GM20431 (cell line): ENCODE data around the gene ITGAL.

Source experiments
- in situ Hi-C: fragments of 300-500 bp; cut with MseI, MboI; formaldehyde crosslinking; loops from one replicate; pipeline ENCODE4 v1.15.0; 2020; ENCODE audit warnings: low sequenced_read_pairs; ENCODE audit not compliant: unreplicated experiment

ITGAL gene

GRCh38 chr16:30558789-30559377 is 86.3 kb downstream of the ITGAL start:
- in situ Hi-C loops, result no loop called here

DNA sequence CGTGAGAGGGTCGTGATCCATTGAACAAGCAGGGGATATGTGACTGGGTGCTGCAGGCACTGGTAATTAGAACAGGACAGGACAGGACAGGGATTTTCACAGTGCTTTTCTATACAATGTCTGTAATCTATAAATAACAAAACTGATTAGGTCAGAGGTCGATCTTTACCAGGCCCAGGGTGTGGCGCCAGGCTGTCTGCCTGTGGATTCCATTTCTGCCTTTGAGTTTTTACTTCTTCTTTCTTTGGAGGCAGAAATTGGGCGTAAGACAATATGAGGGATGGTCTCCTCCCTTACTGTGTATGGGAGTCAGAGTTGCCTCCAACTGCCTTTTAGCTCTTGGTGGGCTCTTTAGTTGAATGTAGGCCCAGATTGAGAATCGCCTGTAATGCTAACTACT is 87.1 kb downstream of the ITGAL start:
- in situ Hi-C loops, result no loop called here

DNA sequence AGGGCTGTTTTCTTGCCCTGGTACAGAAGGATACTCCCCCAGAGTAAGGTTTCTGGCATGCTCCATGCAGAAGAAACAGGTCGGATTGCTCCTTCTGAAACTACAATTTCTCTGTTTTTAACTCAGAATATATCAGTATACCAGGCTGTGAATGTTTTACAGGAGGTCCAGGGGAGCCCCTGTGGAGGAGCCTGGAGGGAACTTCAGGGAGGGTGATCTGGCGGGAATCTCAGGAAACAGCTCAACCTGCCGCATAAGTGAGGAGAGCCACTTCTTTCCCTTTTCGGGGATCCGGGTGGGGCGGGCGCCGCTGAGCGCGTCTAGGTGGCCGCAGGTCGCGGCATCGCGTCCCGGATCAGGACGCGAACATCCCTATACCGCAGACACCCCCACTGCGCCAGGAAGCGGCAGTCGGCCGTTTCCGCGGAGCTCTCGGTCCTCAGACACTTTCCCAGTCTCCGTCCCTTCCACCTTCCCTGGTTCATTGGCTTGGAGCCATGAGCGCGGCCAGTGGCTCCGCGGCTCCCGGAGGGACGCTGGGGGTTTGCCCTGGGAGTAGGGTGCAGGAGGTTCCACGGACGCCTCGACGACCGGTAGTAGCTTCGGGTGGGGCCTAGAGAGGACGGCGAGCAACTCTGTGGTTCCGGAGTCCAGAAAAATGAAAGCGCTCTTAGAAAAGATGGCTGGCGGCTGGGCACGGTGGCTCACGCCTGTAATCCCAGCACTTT is 88.7 kb downstream of the ITGAL start:
- in situ Hi-C loops, result no loop called here

- in situ Hi-C loops, result no loop called here
Observed at GRCh38 chr16:30562021-30562420, 89.5 kb downstream of the ITGAL start.

DNA sequence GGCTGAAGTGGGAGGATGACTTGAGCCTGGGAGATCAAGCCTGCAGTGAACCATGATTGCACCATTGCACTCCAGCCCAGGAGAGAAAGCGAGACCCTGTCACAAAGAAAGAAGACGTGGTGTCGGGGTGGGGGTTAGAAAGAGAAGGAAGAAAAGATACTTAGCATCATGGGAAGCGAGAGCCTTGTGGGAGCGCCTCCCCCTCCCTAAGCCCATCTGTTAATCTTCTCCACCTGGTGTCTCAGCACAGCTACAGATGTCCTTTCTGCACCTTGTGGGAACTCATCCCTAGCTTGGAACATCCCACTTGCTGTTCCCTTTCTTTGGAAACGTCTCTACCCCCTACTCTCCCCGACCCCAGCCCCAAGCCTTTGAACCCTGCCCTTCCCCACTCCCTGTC is 93.0 kb downstream of the ITGAL start:
- in situ Hi-C loops, result no loop called here

DNA sequence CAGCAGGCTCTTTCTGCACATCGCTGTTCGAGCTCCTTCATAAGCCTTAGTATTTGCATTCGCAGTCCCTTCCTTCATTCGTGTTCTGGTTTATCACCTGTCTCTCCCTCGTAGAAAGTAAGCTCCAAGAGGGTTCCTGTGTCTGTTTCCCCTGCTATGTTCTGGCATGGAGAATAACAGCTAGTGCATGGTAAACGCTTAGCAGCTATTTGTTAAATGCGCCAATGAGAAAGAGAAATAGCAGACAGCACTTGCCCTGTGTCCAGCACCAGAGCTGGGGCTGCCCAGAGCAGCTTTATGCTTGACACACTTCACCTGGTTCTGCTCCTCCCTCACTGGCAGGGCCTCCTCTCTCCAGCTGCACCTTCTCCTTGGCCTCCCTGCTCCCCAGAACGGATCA is 93.4 kb downstream of the ITGAL start:
- in situ Hi-C loops, result no loop called here

GRCh38 chr16:30566531-30566930 is 94.0 kb downstream of the ITGAL start:
- in situ Hi-C loops, result no loop called here

DNA sequence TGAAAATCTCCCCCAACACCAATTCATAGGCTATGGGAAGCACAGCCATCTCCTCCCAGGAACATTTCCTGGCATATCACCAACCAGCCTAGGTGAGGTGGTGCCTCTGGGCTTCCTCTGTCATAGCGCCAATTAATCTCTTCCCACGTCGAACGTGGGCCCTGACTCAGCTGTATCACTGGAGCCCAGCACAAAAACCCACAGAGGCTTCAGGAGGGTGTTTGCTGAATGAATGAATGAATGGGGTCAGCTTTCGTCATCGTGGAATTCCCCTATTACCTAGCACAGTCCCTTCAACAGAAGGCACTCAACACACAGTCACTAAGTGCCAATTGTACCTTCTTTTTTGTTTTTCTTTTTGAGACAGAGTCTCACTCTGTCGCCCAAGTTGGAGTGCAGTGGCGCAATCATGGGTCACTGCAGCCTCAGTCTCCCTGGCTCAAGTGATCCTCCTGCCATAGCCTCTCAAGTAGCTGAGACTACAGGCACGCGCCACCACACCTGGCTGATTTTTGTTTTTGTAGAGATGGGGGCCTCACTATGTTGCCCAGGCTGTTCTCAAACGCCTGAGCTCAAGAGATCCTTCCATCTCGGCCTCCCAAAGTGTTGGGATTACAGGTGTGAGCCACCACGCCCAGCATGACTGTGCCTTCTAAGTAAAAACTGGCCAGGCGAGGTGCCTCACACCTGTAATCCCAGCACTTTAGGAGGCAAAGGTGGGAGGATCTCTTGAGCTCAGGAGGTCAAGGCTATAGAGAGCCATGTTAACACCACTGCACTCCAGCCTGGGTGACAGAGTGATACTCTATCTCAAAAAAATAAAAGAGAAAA is 94.8 kb downstream of the ITGAL start:
- in situ Hi-C loops, result no loop called here

DNA sequence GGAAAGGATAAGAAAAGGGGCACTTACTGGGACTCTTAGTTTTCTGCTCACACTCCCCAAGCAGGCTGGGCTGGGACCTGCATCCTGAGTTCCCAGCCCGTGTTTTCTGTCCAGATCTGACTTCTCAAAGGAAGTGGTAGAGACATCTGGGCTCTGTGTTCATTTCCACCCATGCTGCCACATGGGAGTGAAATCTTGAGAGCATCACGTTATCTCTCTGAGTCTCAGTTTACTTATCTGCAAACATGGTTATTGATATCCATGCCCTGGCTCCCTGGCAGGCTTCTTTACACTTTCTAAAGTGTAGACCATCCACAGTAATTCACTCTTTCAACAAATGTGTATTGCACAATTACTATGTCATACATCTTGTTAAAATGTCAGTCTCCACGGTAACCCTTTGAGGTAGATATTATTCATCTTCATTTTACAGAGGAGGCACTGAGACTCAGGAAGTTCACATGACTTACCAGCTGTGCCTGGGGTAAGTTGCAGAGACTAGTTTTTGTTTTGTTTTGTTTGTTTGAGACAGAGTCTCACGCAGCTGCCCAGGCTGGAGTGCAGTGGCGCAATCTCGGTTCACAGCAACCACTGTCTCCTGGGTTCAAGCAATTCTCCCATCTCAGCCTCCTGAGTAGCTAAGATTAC is 95.6 kb downstream of the ITGAL start:
- in situ Hi-C loops, result no loop called here

DNA sequence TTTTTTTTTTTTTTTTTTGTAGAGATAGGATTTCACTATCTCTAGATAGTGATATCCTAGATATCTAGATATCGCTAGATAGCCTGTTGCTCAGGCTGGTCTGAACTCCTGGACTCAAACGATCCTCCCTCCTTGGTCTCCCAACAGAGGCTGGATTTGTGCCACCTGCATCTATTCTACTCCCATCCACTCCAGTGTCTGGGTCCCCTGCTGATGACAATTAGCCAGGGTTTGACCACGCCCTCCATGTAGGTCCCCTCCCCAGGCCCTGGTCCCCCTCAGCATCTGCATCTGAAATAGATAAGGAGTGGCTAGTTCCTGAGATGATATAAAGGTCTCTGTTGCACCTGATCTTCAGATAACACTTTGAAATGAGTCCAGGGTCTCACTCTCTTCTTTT is 96.7 kb downstream of the ITGAL start:
- in situ Hi-C loops, result no loop called here

- in situ Hi-C loops, result no loop called here
Observed at GRCh38 chr16:30569746-30570635, 97.4 kb downstream of the ITGAL start.

GRCh38 chr16:30570636-30571444 is 98.3 kb downstream of the ITGAL start:
- in situ Hi-C loops, result no loop called here

- in situ Hi-C loops, result no loop called here
Observed at GRCh38 chr16:30571445-30572322, 99.1 kb downstream of the ITGAL start, which contains the start of gene ZNF688. Gene ZNF688, minus strand, starts transcription at chr16:30571714. Its CDS starts 85 bp downstream, at chr16:30571629.
